SK-N-MC (cell line): ENCODE results near the gene MEIS3.
A peak's percentile ranks its signal among the peaks of the same experiment; 100 is the strongest.

Source experiments
- DNase-seq: peaks from one replicate; pipeline ENCODE4 v3.0.0-alpha.2; 2011; ENCODE audit warnings: low read depth, low spot score
- H3K27ac ChIP-seq: fragments of 200-600 bp; sonication (generic); 2 replicates; pipeline ENCODE4 v1.5.1; 2016; ENCODE audit warnings: mixed run types
- H3K36me3 ChIP-seq: fragments of 200-600 bp; sonication (generic); 2 replicates; pipeline ENCODE4 v1.6.1; 2017; ENCODE audit warnings: antibody characterized with exemption, low read length, mixed read lengths; ENCODE audit not compliant: insufficient read depth
- H3K4me3 ChIP-seq: fragments of 200-600 bp; sonication (generic); 2 replicates; pipeline ENCODE4 v1.5.1; 2016
- H3K9ac ChIP-seq: fragments of 200-600 bp; sonication (generic); 2 replicates; pipeline ENCODE4 v1.8.0; 2017; ENCODE audit warnings: mixed run types, mixed read lengths; ENCODE audit not compliant: insufficient read length
- H3K9me3 ChIP-seq: fragments of 200-600 bp; sonication (generic); 2 replicates; pipeline ENCODE4 v1.6.1; 2017; ENCODE audit warnings: low read depth, mild to moderate bottlenecking, antibody characterized with exemption, low read length, moderate library complexity, mixed read lengths
- EZH2 ChIP-seq: fragments of 200-600 bp; sonication (generic); IDR thresholded peaks from one replicate; pipeline ENCODE4 v1.6.1; 2017; ENCODE audit warnings: antibody characterized with exemption
- FOXP2 ChIP-seq: optimal IDR thresholded peaks from 2 replicates; pipeline ENCODE3; 2011; ENCODE audit warnings: mild to moderate bottlenecking, moderate library complexity; ENCODE audit not compliant: insufficient read depth; ENCODE audit errors: extremely low read length, control extremely low read depth
- POLR2AphosphoS5 ChIP-seq: IDR thresholded peaks from 2 replicates; pipeline ENCODE4 v1.6.1; 2012; ENCODE audit warnings: mild to moderate bottlenecking, low read depth, low read length, borderline replicate concordance

The MEIS3 gene

GRCh38 chr19:47450478-47450877 is 31.2 kb upstream of the MEIS3 start:
- Histone ChIP-seq H3K4me3 (no peak overlapping the region), H3K36me3 (no peaks in the 10 kb centered on the region), H3K27ac (no peak overlapping the region), H3K9ac (no peak overlapping the region), H3K9me3 (0 out of 2 replicates have a peak, but pooled peaks cover under 1% of the 10 kb centered on the region)
- TF ChIP-seq FOXP2 (no peak), POLR2AphosphoS5 (no peak), EZH2 (no peak)
- DNase-seq = no peak

- TF ChIP-seq EZH2 = no peak
- no peak overlapping the region for H3K9ac ChIP-seq
- H3K9me3 ChIP-seq = no peaks in the 10 kb centered on the region
- H3K4me3 ChIP-seq = no peak overlapping the region
- H3K27ac ChIP-seq = no peak overlapping the region
- no peak for DNase-seq
- no peaks in the 10 kb centered on the region for H3K36me3 ChIP-seq
Observed at GRCh38 chr19:47448360-47448727, 29.0 kb upstream of the MEIS3 start.

- Histone ChIP-seq H3K9me3 (no peaks in the 10 kb centered on the region), H3K36me3 (no peaks in the 10 kb centered on the region), H3K4me3 (peak overlapping the region; percentile 70), H3K9ac (no peak overlapping the region), H3K27ac (no peak overlapping the region)
- TF ChIP-seq EZH2 = no peak
- no peak for DNase-seq
Observed at GRCh38 chr19:47447470-47448359, 28.4 kb upstream of the MEIS3 start.

GRCh38 chr19:47446534-47447469 is 27.5 kb upstream of the MEIS3 start:
- Histone ChIP-seq H3K9ac (no peak overlapping the region), H3K9me3 (no peaks in the 10 kb centered on the region), H3K36me3 (no peaks in the 10 kb centered on the region), H3K4me3 (peak overlapping the region; percentile 70), H3K27ac (no peak overlapping the region)
- no peak for TF ChIP-seq EZH2
- no peak for TF ChIP-seq FOXP2
- no peak for TF ChIP-seq POLR2AphosphoS5
- no peak for DNase-seq

GRCh38 chr19:47445937-47446402 is 26.6 kb upstream of the MEIS3 start:
- no peak overlapping the region for H3K27ac ChIP-seq
- peak overlapping the region; percentile 39 for H3K4me3 ChIP-seq
- DNase-seq = no peak

GRCh38 chr19:47445527-47445926 is 26.2 kb upstream of the MEIS3 start:
- no peak overlapping the region for H3K9ac ChIP-seq
- H3K27ac ChIP-seq = no peak overlapping the region
- H3K9me3 ChIP-seq = no peaks in the 10 kb centered on the region
- no peak for DNase-seq
- H3K4me3 ChIP-seq = peak overlapping the region; percentile 39
- H3K36me3 ChIP-seq = no peaks in the 10 kb centered on the region
- TF ChIP-seq POLR2AphosphoS5 (no peak), EZH2 (no peak), FOXP2 (no peak)

More at GRCh38 chr19:47445937-47446402, 26.6 kb upstream of the MEIS3 start:
- no peak for TF ChIP-seq POLR2AphosphoS5
- TF ChIP-seq EZH2 = no peak
- no peak for TF ChIP-seq FOXP2
- no peaks in the 10 kb centered on the region for H3K9me3 ChIP-seq
- no peaks in the 10 kb centered on the region for H3K36me3 ChIP-seq
- H3K9ac ChIP-seq = no peak overlapping the region

- no peak overlapping the region for H3K9ac ChIP-seq
Observed at GRCh38 chr19:47444388-47444821, 25.1 kb upstream of the MEIS3 start.

GRCh38 chr19:47443331-47443730 is 24.0 kb upstream of the MEIS3 start:
- no peak overlapping the region for H3K4me3 ChIP-seq
- H3K9me3 ChIP-seq = no peaks in the 10 kb centered on the region
- H3K36me3 ChIP-seq = no peaks in the 10 kb centered on the region
- TF ChIP-seq POLR2AphosphoS5 = no peak
- no peak for TF ChIP-seq FOXP2
- TF ChIP-seq EZH2 = no peak
- no peak overlapping the region for H3K9ac ChIP-seq
- no peak for DNase-seq
- no peak overlapping the region for H3K27ac ChIP-seq

More at GRCh38 chr19:47444388-47444821, 25.1 kb upstream of the MEIS3 start:
- Histone ChIP-seq H3K9me3 (no peaks in the 10 kb centered on the region), H3K27ac (no peak overlapping the region), H3K4me3 (no peak overlapping the region), H3K36me3 (no peaks in the 10 kb centered on the region)
- TF ChIP-seq FOXP2 (no peak), EZH2 (no peak), POLR2AphosphoS5 (no peak)
- no peak for DNase-seq

- no peak overlapping the region for H3K27ac ChIP-seq
Observed at GRCh38 chr19:47438793-47439220, 19.5 kb upstream of the MEIS3 start.

More at GRCh38 chr19:47438793-47439220, 19.5 kb upstream of the MEIS3 start:
- no peaks in the 10 kb centered on the region for H3K36me3 ChIP-seq
- no peak for DNase-seq
- H3K4me3 ChIP-seq = no peak overlapping the region
- H3K9me3 ChIP-seq = no peaks in the 10 kb centered on the region
- H3K9ac ChIP-seq = no peak overlapping the region
- no peak for TF ChIP-seq POLR2AphosphoS5
- TF ChIP-seq FOXP2 = no peak
- no peak for TF ChIP-seq EZH2
